ENCODE measurements around the gene CSNK1E.

GRCh38 chr22:38353701-38354100 lies 36.5 kb upstream of the CSNK1E start:
- TF ChIP-seq, protein P1, sequence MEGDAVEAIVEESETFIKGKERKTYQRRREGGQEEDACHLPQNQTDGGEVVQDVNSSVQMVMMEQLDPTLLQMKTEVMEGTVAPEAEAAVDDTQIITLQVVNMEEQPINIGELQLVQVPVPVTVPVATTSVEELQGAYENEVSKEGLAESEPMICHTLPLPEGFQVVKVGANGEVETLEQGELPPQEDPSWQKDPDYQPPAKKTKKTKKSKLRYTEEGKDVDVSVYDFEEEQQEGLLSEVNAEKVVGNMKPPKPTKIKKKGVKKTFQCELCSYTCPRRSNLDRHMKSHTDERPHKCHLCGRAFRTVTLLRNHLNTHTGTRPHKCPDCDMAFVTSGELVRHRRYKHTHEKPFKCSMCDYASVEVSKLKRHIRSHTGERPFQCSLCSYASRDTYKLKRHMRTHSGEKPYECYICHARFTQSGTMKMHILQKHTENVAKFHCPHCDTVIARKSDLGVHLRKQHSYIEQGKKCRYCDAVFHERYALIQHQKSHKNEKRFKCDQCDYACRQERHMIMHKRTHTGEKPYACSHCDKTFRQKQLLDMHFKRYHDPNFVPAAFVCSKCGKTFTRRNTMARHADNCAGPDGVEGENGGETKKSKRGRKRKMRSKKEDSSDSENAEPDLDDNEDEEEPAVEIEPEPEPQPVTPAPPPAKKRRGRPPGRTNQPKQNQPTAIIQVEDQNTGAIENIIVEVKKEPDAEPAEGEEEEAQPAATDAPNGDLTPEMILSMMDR (conservative IDR thresholded peaks at IDR 0.05; ENCODE audit: low read length), result no peak
- no peak for TF ChIP-seq EZH2phosphoT487 (IDR thresholded peaks at IDR 0.05; ENCODE audit: borderline replicate concordance)

Data from Loucy (cell line).